ENCODE data around the gene SETD7.
"Not testable (repeated sequence)": the region's sequence is repeated elsewhere in the genome, so short reads cannot be mapped to it uniquely, and the experiment has no call there.

SETD7 gene

DNA sequence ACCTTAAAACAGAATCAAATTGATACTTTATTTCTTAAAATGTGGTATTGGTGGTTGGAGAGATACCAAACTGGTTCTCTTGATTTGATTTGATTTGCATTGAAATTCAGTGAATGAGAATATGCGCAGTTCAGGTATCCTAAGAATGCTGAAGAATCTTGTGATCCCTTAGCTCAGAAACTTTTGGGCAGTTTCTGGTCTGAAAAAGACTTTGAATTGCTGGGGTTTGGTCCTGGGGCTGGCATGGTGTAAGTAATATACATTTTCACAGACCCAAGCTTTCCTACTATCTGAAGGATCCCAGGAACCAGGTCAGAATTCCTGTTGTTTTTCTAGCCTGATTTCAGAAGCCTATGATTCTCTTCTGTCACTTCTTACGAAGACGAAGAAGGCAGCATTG is 95.5 kb downstream of the SETD7 start:
- no peak for DNase-seq

DNA sequence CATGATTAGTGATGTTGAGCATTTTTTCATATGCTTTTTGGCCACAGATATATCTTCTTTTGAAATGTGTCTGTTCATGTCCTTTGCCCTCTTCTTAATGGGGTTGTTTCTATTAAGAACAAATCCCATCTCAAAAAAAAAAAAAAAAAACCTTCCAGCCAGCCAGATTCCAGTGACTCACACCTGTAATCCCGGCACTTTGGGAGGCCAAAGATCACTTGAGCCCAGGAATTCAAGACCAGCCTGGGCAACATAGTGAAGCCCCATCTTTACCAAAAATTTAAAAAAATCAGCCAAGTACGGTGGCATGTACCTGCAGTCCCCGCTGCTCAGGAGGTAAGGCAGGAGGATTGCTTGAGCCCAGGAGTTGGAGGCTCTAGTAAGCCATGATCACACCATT is 97.0 kb downstream of the SETD7 start:
- no peak for DNase-seq

DNA sequence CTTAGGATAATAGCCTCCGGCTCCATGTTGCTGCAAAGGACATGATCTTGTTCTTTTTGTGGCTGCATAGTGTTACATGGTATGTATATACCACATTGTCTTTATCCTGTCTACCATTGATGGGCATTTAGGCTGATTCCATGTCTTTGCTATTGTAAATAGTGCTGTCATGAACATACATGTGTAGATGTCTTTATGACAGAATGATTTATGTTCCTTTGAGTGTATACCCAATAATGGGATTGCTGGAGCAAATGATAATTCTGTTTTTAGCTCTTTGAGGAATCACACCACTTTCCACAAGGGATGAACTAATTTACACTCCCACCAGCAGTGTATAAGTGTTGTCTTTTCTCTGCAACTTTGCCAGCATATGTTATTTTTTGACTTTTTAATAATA is 97.5 kb downstream of the SETD7 start:
- DNase-seq: no peak

DNA sequence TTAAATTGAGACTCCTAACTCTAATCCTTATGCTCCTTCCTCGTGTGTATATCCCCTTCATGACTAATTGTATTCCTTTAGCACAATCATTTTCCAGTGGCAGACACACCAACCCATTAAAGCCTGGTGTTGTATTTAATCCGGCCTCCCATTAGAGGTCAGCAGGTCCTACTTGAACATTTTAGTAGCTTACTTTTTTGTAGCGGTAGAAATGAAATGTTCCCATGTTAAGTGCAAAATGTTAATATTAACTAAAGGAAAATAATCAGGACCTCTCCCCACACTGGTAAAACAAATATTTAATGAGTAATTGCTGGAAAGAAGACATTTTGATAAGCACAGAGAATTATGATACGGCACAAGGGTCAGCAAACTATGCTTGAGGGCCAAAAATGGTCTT is 98.7 kb downstream of the SETD7 start:
- no peak for DNase-seq

DNA sequence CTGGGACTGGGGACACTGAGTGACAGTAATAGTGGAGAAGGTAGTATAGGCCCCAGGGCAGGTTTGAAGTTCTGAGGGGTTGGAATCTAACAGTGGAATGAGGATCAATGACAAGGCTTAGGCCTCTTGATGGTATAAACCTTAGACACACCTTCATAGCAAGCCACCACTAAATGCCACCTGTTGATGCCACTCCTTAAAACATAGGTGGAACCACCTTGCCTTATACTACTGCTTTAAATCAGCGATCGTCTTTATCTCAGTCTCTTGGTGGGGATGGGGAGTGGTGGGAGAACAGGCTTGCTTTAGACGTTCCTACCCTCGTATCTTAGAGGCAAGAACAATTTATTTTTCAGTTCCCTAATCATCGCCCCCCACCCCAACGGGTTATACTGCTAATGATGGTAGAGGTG is 100.9 kb downstream of the SETD7 start:
- no peak for DNase-seq

DNA sequence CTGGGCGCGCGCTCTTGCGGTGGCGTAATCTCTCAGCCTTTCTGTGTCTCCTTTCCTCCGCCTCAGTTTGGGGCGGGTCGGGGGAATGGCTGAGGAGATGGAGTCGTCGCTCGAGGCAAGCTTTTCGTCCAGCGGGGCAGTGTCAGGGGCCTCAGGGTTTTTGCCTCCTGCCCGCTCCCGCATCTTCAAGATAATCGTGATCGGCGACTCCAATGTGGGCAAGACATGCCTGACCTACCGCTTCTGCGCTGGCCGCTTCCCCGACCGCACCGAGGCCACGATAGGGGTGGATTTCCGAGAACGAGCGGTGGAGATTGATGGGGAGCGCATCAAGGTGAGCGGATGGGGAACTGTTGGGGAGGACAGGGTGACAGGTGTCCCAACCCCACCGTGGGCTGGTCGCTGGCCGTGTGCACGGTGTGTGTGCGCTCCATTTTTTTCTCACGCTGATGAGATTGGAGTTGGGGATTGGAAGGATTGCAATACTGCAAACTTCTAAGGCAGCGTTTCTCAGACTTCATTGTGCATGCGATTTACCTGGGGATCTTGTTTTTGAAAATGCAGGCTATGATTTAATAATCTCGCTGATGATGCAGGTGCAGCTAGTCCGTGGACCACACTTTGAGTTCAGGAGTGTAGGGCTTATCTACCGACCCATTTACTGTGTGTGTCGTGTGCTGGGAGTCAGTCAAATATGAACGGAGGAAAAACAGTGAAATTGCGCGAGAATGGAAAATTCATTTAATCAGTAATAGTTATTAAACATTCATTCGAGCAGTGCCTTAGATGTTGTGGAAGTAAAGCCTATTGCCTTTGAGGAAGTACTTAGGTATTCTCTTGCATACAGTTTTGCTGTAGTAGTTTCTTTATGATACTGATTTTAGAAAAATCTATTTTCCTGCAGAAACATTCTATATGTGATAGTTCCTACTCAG is 101.6 kb downstream of the SETD7 start, which contains the start of gene RAB33B:
TSS of gene RAB33B (plus strand) at position 11 of the 935 bp plus-strand sequence. CDS start at position 86, 75 bp downstream.
- DNase-seq: no peak

DNA sequence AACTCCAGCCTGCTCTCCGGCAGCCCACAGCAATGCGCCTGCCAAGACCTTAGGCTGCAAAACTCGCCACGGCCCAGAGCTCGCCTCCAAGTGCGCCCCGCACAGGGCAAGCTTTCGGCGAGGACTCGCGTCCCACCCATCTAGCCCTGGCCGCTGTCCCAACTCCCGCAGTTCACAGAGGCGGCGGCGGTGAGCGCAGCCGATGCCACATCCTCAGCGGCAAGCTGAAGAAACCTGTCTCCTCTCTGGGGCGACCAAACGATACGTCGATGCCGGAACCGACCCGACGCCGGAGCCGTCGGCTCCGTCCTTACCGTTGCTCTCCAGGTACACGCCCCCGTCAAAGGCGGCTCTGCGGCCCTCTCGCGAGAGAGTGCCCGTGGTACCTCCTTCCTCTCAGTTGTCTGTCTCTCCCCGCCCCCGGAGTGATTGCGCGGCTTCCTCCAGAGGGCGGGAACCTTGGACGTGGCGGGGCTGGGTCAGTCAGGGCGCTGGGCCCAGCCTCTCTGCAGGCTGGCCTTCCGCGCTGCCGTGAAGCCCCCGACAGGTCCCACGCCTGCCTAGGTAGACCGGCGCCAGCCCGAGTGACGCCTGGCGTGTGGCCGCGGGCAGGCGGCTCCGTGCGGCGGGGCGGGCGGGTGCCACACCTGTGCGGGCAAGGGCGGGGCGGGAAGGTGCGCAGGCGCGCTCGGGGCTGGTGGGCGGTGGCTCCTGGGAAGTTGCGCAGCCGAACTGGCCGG is 102.5 kb downstream of the SETD7 start:
- peak; percentile 88 for DNase-seq

DNA sequence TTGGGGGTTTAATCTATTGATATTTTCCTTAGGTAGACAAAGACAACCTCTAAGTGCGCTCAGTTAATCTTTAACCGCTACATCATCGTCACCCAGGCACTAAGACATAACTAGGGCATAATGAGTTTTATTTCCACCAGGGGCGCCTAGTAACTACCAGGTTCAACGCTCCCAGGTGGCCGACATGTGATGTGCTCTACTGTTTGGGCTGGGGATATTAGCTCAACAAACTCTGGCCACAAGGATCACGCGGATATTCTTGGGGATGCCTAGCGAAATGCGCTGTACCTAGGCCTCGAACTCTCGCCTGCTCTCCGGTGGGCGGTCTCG is 103.0 kb downstream of the SETD7 start:
- no peak for DNase-seq

DNA sequence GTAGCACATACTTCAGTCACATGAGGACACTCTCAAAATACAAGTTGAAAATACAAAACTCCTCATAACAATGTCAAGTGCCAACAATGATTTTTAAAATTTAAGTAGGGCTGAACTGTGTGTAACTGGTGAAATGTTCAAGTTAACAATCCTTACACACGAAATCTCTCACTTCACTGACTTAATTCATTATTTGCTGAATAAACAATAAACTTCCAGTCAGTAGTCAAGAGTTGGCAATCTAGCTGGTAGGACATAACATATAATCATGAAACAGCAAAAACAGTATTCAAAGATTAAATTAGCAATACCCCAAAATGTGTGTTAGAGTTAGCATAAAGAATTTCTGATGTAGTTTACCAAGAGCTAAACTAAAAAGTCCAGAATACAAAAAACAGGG is 104.0 kb downstream of the SETD7 start:
- DNase-seq: no peak

DNA sequence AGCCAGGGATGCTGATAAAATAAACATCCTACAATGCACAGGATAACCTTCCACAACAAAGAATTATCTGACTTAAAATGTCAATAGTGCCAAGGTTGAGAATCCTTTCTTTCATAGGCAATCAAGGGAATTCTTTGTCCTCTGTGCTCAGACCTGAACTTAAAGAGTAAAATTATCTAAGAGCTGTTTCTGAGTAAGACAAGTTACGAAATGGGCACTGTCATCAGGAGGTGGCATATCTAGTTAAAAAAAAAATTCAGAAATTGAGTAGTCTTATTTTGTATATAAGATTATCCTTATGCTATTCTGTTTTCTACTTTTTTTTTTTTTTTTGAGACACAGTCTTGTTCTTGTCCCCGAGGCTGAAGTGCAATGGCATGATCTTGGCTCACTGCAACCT is 105.4 kb downstream of the SETD7 start:
- no peak for DNase-seq

DNA sequence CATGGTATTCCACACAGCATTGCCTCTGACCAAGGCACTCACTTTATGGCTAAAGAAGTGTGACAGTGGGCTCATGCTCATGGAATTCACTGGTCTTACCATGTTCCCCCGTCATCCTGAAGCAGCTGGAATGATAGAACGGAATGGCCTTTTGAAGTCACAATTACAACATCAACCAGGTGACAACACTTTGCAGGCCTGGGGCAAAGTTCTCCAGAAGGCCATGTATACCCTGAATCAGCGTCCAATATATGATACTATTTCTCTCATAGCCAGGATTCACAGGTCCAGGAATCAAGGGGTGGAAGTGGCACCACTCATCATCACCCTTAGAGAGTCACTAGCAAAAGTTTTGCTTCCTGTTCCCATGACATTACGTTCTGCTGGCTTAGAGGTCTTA is 108.9 kb downstream of the SETD7 start:
- DNase-seq: not testable (repeated sequence)

Measured in NCI-H446 treated with DMSO at 0.1 percent for 48 hours (cell line).